ENCODE measurements around the gene B3GAT1. TPM values are rescaled to one million over a fixed set of nuclear protein-coding genes. Genes with fewer than 3 reads are reported as not detected.

The B3GAT1 gene
- total RNA-seq, 1 experiment from 2014 or later = 9.9 TPM

DNA sequence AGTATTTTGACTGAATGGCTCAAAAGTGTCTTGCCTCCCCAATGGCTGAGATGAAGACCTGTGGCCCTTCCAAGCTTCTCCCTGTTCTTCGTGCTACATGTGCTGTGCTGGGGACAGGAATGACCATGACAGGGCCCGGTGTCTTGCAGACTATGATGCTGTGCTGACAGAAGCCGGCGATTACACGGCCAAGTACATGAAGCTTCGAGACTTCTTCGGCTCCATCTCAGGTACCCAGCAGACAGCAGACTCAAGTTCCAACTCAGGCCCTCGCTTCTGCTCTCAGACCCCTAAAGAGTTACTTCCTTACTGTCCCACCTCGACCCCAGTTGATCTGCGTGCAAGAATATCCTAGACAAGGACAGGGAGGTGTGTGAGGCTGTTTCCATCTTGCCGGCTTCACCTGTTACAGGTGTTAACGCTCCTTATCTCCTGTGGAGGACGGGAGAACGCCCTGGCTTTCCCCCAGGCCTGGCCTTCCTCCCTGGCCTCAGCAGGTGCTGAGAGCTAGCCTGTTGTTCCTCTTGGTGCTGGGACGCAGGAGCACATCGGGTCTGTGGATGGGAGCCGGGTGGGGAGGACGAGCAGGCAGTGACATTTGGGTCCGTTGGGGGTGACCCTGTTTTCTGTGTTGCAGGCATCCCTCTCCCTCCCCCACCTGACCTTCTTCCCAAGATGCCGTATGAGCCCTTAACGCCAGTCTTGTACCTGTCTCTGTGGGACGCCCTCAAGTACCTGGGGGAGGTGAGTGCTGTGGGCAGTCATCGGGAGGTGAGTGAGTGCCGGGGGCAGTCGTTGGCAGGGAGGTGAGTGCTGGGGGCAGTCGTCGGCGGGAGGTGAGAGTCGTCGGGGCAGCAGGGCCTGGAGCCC is 42.2 kb downstream of the B3GAT1 start:
- Histone ChIP-seq H3K36me3 (replicated peaks; ENCODE audit: control insufficient read depth, insufficient read depth, low read length) (no peaks in the 10 kb centered on the region), H3K27me3 (ENCODE audit: control insufficient read depth, insufficient read depth, low read length) (no peaks in the 10 kb centered on the region), H3K4me3 (ENCODE audit: insufficient read depth, low read depth, low read length) (no peak overlapping the region)
- DNase-seq = no peak

DNA sequence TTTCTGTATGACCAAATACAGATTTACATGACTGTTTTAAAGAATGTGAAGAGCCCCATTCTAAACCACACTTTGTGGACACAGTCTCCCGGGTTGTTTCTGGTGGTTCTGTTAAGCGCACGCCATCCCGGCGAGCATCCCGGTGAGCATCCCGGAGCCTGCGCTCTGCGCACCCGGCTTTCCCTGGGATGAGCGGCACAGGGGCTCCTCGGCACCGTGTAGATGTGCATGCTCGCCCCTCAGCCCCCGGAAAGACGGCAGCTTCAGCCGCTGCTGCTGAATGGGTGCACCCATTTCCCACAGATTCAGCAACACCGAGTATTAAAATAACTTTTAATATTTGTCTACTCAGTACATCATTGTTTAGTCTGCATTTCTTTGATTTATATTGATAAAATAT is 44.3 kb downstream of the B3GAT1 start:
- no peaks in the 10 kb centered on the region for H3K36me3 ChIP-seq (replicated peaks; ENCODE audit: control insufficient read depth, insufficient read depth, low read length)

DNA sequence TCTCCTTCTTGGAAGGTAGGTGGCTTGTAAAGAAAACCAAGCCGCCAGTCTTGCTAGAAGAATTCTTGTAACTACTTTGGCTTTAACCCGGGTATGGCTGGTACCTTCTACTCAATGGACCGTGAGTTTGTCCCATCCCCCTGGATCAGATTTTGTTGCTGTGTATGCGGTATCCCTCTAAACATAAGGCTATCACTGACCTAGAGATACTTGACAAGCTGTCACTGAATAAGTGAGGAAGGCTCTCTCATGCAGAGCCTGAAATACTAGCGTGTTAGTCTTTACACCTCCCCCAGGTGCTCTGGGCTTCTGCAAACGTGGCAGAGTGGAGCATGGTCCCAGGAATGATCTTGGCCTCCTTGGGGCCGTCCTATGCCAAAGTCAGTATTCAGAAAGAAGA is 45.8 kb downstream of the B3GAT1 start:
- no peaks in the 10 kb centered on the region for H3K27me3 ChIP-seq (ENCODE audit: control insufficient read depth, insufficient read depth, low read length)
- no peak for DNase-seq
- no peak overlapping the region for H3K4me3 ChIP-seq (ENCODE audit: insufficient read depth, low read depth, low read length)
- no peaks in the 10 kb centered on the region for H3K36me3 ChIP-seq (replicated peaks; ENCODE audit: control insufficient read depth, insufficient read depth, low read length)

More for the DNA sequence above, 44.3 kb downstream of the B3GAT1 start:
- DNase-seq = no peak
- H3K27me3 ChIP-seq (ENCODE audit: control insufficient read depth, insufficient read depth, low read length) = no peaks in the 10 kb centered on the region
- no peak overlapping the region for H3K4me3 ChIP-seq (ENCODE audit: insufficient read depth, low read depth, low read length)

DNA sequence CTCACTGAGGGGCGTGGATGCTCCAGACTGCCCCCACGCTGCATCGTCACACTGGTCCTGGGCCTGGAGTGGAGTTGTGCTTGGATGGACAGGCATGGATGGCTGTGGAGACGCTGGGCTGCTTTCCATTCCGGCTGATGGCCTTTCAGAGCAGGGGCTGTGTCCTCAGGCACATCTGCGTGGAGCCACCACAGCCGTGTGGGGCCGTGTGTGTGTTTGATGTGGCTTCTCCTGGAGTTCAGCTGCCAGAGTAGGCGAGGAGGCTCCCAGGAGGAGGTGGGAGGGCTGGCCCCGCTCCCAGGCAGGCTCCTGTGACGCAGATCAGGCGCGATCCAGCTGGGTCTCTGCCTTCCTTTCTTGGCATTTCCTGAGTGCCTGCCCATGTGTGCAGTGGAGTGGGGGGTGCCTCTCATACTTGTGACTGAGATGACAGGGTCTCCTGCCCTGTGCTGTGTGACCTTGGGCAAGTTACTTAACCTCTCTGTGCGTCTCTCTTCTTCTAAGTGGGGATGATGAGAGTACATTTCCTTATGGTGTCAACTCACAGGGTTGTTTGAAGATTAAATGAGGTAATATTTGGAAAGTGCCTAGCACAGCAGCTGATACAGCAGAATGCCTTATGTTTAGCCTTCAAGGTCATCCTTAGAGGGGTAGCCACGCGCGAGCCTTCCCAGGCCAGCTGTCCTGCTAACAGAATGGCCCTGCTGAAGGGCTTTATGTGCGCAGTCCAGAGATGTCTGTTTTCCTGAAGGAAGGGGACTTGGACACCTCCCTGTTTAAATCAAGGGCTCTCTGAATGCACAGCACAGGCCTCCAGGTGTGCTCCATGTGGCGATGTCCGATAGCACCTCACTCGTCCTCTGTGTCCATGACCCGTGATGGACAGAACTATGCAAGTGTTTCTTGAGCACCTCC is 46.8 kb downstream of the B3GAT1 start:
- no peak for DNase-seq
- no peak overlapping the region for H3K4me3 ChIP-seq (ENCODE audit: insufficient read depth, low read depth, low read length)
- H3K36me3 ChIP-seq (replicated peaks; ENCODE audit: control insufficient read depth, insufficient read depth, low read length) = no peaks in the 10 kb centered on the region
- H3K27me3 ChIP-seq (ENCODE audit: control insufficient read depth, insufficient read depth, low read length) = no peaks in the 10 kb centered on the region

DNA sequence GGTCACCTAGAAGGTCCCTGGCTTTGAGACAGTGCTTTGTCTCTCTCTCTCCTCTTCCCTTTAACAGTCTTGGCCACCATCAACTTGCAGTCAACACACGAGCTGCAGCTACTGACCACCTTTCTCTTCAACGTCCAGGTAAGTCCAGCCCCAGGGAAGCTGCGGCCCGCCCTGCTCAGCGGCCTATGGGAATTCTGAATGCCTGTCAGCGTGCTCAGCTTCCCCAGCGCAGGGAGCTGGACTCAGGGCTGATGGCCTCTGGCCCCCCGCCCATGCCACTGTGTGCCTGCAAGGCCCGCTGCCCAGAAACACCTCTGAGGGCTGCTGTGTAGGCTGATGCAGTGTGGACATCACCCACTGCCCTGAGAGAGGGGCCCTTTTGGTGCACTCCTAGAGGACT is 47.8 kb downstream of the B3GAT1 start:
- no peak for DNase-seq
- Histone ChIP-seq H3K4me3 (ENCODE audit: insufficient read depth, low read depth, low read length) (no peak overlapping the region), H3K27me3 (ENCODE audit: control insufficient read depth, insufficient read depth, low read length) (no peaks in the 10 kb centered on the region), H3K36me3 (replicated peaks; ENCODE audit: control insufficient read depth, insufficient read depth, low read length) (no peaks in the 10 kb centered on the region)

DNA sequence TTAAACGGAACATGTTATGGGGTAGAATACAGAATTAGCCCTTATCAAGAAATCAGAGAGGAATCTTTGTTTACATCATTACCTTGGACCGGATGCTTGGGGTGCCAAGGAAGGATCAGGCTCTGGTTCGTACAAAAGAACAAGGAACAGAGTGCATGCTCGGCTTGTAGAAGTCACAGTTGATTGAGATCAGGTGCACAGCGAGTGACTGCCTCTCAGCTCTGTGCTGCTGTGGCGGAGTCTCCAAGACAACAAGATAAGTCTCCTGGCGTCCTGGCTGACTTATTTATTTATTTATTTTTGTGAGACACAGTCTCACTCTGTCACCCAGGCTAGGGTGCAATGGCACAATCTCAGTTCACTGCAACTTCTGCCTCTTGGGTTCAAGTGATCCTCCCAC is 48.5 kb downstream of the B3GAT1 start:
- DNase-seq = no peak
- no peaks in the 10 kb centered on the region for H3K36me3 ChIP-seq (replicated peaks; ENCODE audit: control insufficient read depth, insufficient read depth, low read length)
- no peaks in the 10 kb centered on the region for H3K27me3 ChIP-seq (ENCODE audit: control insufficient read depth, insufficient read depth, low read length)
- no peak overlapping the region for H3K4me3 ChIP-seq (ENCODE audit: insufficient read depth, low read depth, low read length)

DNA sequence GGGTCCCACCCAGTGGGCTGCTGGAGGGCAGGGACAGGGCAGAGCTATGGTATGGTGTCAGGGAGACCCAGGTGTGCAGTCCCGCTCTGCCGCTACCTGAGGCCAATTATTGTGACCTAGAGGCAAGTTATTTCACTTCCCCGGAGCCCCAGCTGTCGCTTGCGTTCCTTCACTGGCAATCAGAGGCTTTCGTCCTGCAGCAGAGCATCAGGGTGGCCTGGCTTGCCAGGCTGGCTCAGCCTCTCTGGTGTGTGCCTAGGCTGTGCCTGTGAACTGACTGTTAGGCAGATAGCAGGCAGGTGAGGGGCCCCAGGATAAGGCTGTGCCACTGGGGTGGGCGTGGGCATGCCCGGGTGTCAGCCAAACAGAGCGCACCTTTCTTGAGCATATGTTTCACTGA is 48.9 kb downstream of the B3GAT1 start:
- Histone ChIP-seq H3K36me3 (replicated peaks; ENCODE audit: control insufficient read depth, insufficient read depth, low read length) (no peaks in the 10 kb centered on the region), H3K4me3 (ENCODE audit: insufficient read depth, low read depth, low read length) (no peak overlapping the region), H3K27me3 (ENCODE audit: control insufficient read depth, insufficient read depth, low read length) (no peaks in the 10 kb centered on the region)
- no peak for DNase-seq

DNA sequence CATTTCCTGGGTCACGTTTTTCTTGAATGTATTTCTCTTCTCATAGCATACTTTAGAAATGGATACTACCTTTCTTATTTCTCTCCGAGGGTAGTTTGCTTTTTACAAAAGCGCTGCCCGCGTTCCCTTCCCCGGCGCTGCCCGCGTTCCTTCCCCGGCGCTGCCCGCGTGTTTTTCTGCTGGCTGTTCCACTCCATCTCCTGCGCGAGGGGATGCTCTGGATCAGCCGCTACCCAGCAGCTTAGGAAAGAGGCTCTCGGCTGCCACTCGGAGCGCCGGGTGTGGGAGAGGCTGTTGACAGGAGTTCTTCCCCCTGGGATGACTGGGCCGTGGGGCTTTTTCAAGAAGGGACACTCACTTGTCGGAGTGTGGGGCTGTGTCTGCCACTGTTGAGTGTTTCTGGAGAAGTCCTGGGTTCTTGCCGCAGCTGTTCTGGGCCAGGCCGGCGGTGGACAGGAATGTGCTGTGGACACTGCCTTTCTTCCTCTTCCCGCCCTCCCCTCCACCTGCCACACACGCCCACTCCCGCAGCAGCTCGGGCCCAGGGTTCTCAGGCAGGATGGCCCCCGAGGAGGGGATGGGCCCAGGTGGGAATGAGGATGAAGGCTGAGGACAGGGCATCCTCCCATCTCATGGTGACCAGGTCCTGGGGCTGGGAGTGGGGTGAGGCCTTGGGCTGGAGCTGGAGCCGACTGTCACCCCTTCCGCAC is 49.7 kb downstream of the B3GAT1 start:
- no peaks in the 10 kb centered on the region for H3K36me3 ChIP-seq (replicated peaks; ENCODE audit: control insufficient read depth, insufficient read depth, low read length)
- H3K27me3 ChIP-seq (ENCODE audit: control insufficient read depth, insufficient read depth, low read length) = no peaks in the 10 kb centered on the region
- no peak overlapping the region for H3K4me3 ChIP-seq (ENCODE audit: insufficient read depth, low read depth, low read length)
- no peak for DNase-seq

DNA sequence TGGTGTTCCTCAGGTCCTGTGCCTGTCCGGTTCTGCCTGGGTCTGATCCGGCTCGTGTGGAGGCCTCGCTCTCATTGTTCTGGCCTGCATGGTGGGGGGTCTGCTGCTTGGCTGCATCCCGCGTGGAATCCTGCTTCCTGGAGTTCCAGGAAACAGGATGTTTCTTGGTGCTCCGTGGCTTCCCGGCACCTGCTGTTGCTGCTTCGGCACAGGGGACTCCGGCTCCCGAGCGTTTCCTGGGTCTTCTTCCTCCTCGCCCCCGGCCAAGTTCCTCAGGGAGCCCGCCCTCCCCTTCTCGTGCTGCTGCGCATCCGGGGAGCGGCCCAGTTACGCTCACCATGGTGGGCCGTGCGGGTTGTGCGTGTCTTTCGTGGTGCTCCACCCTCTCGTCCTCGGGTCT is 50.4 kb downstream of the B3GAT1 start:
- H3K36me3 ChIP-seq (replicated peaks; ENCODE audit: control insufficient read depth, insufficient read depth, low read length) = no peaks in the 10 kb centered on the region
- no peak for DNase-seq
- H3K4me3 ChIP-seq (ENCODE audit: insufficient read depth, low read depth, low read length) = no peak overlapping the region
- no peaks in the 10 kb centered on the region for H3K27me3 ChIP-seq (ENCODE audit: control insufficient read depth, insufficient read depth, low read length)

DNA sequence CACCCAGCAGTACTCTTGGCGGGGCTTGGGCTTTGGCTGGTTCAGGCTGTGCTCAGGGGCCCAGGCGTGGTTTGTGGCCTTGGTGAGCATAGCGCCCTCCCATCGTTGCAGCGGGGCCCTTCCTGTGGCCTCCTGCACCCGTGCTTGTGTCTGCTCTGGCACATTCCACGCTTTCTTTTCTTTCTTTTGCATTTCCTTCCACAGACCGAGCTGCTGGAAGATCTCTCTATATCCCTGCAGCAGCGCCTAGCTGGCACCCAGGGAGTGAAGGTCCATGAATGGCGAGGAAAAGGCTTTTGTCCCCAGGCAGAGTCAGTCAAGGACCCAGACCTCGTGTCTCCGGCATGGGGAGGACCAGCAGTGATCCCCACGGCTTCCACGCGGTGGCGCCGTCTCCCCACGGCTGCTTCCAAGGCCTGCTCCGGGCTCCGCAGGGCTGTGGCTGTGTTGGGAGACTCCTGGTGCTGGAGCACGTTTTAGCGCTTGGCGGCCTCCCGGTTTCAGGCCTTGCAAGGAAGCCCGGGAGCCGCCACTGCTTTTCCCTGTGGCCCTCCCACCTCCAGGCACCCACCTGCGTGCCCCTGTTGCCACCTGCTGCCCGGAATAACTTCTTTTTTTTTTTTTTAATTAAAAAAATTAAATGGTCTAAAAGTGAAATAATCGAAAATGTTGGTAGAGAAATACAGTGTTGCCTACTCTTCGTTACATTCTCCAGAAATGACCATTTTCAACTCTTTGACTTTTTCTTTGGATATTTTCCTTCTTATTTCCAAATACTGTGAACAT is 51.8 kb downstream of the B3GAT1 start:
- Histone ChIP-seq H3K27me3 (ENCODE audit: control insufficient read depth, insufficient read depth, low read length) (no peaks in the 10 kb centered on the region), H3K4me3 (ENCODE audit: insufficient read depth, low read depth, low read length) (no peak overlapping the region), H3K36me3 (replicated peaks; ENCODE audit: control insufficient read depth, insufficient read depth, low read length) (no peaks in the 10 kb centered on the region)
- DNase-seq = peak; percentile 98

DNA sequence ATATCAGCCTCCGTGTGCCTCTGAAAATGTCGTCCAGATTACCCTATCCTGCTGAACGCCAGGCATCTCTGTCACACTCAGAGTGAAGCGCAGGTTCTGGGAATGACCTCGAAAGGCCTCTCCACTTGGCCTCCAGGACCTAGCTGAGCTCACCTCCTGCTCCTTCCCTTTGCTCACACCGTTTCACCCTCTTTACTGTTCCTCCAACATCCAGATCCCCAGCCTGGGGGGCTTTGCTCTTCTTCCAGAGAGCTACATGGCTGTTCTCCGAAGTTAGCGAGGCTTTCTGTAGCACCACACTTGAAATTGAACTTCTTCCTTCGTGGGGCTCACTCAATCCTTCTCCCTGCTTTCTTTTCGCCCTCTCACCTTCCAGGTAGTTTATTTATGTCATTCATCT is 52.4 kb downstream of the B3GAT1 start:
- Histone ChIP-seq H3K4me3 (ENCODE audit: insufficient read depth, low read depth, low read length) (no peak overlapping the region), H3K27me3 (ENCODE audit: control insufficient read depth, insufficient read depth, low read length) (no peaks in the 10 kb centered on the region), H3K36me3 (replicated peaks; ENCODE audit: control insufficient read depth, insufficient read depth, low read length) (no peaks in the 10 kb centered on the region)
- DNase-seq = no peak

DNA sequence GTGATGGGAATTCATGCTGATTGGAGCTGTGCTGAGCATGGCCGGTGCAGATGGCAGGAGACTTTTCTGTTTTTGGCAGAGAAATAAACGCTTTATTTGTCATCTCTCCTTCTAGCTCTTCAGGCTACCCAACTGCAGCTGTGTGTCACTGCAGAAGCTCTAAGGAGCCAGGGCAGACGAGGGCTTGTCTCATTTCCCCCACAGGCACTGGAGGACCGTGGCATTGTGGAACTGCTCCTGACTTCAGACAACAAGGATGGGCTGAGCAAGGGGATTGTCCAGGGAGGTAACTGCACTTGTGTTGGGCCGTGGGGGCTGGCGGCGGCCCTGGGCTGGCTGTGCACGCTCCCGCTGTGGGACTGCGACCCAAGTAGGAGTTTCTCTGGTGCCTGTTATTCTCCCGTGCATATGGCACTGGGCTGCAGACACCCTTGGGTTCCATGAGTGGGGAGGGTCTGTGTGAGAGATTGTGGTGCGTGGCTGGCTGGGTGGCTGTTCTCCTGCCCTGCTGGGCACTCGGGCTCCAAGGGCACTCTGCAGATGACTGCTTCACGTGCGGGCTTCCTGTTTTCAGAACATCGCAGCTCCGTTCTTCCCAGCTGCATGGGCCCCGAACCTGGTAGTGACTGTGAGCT is 53.1 kb downstream of the B3GAT1 start:
- H3K27me3 ChIP-seq (ENCODE audit: control insufficient read depth, insufficient read depth, low read length) = no peaks in the 10 kb centered on the region
- H3K4me3 ChIP-seq (ENCODE audit: insufficient read depth, low read depth, low read length) = no peak overlapping the region
- DNase-seq = peak; percentile 33
- no peaks in the 10 kb centered on the region for H3K36me3 ChIP-seq (replicated peaks; ENCODE audit: control insufficient read depth, insufficient read depth, low read length)

DNA sequence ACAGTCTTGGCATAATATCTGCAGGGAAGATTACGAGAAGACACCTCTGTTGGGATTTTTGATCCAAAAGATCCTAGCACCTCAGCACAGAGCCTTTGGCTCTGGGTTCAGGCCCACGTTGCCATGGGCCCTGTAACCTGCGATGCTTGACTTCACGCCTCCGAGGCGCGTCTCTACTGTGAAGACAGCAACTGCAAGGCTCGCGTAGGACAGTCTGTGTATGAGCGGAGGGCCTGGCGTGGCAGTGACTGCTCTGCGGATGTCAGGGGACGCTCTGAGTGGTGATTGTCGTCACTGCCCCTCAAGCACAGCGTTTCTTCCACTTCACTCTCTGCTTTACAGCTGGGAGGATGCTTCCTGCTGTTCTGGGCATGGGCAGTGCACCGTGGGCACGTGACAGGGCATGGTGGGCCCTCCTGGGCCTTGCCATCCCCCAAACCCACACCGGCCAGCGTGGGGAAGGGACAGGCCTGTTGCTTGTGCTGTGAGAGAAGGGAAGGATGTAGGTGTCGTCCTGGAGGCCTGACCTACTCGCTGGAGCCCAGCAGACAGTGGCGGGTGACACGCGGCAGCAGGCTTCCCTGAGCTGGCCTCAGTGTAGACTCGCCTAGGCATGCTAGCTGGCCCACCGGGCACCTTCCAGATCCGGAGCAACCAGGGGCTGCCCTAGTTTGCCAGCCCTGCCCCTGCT is 53.7 kb downstream of the B3GAT1 start:
- DNase-seq = peak; percentile 46
- no peak overlapping the region for H3K4me3 ChIP-seq (ENCODE audit: insufficient read depth, low read depth, low read length)
- no peaks in the 10 kb centered on the region for H3K27me3 ChIP-seq (ENCODE audit: control insufficient read depth, insufficient read depth, low read length)
- H3K36me3 ChIP-seq (replicated peaks; ENCODE audit: control insufficient read depth, insufficient read depth, low read length) = no peaks in the 10 kb centered on the region

Measured in H7 (cell line).